Cerebellar cortex (tissue), 1 donor: ENCODE data around the gene GRIA1.
A peak's percentile ranks its signal among the peaks of the same experiment; 100 is the strongest.

Experiments
- DNase-seq: peaks from one replicate; pipeline ENCODE4 v3.0.0-alpha.2; 2015; ENCODE audit warnings: low spot score

GRIA1 gene

DNA sequence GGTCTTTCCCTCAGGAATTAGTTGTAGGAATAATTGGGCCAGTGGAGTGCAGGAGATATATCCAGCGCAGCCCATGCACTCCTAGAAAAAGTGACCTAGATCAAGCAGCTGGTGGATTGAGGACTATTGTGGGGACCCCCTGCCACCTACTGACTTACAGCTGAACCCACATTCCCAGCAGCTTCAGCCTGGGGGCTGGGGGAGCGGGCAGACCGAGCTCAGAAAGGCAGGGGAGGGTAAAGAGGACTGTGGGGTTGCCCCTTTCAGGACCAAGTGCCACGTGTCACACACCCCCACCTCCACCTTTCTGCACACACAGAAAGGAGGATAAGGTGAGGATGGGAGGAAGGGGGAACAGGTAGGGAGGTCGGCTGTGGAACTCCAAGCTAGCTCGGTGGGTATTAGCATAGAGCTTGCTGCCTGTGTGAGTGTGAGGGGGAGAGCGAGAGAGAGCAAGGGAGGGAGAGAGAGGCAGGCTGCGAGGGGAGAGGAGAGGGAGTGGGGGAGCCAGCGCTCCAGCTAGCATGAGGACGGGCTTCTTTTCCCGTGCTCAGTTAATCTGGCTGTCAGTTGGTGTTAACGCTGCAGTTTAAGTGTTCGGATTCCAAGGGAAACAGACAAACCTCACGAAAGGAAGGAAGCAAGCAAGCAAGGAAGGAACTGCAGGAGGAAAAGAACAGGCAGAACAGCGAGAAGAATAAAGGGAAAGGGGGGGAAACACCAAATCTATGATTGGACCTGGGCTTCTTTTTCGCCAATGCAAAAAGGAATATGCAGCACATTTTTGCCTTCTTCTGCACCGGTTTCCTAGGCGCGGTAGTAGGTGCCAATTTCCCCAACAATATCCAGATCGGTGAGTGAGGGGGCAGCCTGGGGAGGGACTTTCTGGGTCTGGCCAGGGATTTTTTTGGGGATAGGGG, at the start of gene GRIA1:
Gene GRIA1 (plus strand): TSS at position 553 of the 920 bp plus-strand sequence.
- no peak for DNase-seq

DNA sequence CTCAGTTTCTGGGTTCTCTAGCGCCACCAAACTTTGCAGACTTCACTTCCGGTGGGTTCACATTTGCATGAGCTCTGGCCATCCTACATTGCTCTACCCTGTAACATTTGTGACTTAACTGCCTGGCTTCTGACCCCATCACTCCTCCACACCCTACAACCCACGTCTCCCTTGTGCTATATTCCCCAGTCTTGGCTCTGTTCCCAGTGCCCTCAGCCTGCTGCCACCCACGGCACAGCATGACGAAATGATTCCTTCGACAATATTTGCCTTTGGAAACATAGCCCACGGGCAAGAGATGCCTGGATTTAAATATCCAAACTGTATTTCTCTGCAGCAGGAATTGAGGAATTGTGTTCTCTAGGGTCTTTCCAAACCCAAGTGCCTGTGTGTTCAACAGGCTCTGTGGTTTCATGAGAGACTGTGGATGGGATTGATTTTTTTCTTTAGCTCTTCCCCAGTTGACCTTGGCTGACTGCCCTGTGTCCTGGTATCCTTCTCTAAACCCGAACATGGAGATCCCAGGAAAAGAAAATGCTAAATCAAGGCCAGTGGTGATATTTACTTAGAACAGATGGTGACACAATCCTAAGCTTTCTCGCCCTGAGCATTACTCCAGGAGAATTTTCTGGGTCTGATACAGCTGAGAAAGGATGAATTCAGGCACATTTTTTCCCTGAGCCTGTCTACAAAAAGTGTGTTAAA, 44.4 kb upstream of the GRIA1 start:
- DNase-seq = no peak

- DNase-seq = no peak
These were observed 42.9 kb upstream of the GRIA1 start for GRCh38 chr5:153447534-153447933.

- no peak for DNase-seq
These were observed 34.1 kb upstream of the GRIA1 start for GRCh38 chr5:153456354-153456753.

GRCh38 chr5:153456993-153457392, 33.5 kb upstream of the GRIA1 start:
- no peak for DNase-seq

DNA sequence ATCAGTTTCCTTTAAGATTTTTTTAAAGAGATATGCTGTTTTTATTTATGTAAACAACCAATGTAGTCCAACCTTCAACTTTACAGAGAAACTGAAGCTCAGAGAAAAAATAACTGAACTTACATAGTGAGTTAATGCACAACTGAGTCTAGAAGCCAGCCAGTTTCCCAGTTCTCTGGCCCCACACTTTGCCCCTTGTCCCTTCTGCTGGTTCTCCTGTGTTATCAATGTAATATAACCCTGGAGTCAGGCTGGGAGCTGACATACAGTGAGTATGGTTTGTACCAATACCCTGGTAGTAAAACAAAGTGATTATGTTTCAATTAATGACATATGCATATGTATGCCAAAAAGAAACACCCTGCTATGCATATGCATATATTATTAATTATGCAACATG, 32.2 kb upstream of the GRIA1 start:
- no peak for DNase-seq

DNA sequence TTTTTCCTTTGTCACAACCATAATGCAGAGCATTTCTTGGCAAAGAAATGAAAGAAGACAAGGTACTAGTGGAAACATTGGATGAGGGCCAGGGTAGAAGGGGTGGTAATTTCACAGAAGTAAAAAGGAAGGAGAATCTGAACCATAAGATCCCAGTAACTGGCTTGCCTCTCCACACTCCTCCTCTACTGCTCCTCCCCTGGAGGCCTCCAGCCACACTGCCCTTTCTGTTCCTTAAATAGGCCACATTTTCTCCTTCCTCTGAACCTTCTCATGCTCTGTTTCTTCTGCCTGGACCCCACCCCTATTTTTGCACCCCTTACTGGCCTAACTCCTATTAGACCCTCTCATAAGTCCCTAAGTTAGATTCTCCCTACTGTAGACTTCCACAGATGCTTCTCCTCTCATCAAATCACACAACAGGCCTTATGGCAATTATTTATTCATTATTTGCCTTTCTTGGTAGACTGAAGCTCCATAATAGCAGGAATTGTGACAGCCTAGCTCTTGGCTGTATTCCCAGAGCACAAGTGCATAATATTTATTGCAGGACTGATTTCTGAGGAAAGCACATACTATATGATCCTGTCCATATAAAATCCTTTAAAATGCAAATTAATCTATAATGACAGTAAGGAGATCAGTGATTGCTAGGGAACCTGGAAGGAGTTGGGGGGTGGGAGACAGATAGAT, 31.3 kb upstream of the GRIA1 start:
- no peak for DNase-seq

DNA sequence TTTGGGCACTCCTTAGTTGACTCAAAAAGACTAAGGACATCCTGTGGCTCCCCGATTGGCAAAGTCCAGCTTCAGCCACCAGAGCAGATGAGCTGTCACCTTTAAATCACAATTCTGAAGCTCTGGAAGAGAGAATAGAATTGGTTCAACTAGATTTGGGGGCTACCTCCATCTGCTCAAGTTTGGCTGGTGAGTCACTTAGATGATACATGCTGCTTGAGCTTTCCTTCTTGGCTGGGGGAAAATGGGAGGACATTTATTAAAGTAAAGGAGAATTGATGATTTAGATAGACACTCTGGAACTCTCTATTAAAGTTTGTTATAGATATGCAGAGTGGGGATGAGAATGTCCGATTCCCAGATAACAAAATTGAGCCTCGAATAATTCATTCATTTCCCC, 30.0 kb upstream of the GRIA1 start:
- no peak for DNase-seq

GRCh38 chr5:153461341-153461740, 29.1 kb upstream of the GRIA1 start:
- no peak for DNase-seq

GRCh38 chr5:153463806-153464205, 26.7 kb upstream of the GRIA1 start:
- no peak for DNase-seq

DNA sequence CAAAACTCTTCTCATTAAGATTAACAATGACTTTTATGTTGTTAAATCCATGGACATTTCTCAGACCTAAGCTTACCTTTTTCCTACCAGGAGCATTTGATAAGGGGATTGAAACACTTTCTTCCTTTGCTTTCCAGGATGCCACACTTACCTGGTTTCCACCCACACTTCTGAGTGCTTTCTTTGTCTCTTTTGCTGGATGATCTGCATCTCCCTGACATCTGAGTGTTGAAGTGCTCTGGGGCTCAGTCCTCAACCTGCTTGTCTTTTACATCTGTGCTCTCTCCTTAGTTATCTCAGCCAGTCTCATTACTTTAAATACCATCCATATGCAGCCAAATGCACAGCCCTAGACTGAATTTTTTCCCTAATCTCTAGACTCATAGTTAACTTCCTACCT, 22.9 kb upstream of the GRIA1 start:
- DNase-seq = no peak

DNA sequence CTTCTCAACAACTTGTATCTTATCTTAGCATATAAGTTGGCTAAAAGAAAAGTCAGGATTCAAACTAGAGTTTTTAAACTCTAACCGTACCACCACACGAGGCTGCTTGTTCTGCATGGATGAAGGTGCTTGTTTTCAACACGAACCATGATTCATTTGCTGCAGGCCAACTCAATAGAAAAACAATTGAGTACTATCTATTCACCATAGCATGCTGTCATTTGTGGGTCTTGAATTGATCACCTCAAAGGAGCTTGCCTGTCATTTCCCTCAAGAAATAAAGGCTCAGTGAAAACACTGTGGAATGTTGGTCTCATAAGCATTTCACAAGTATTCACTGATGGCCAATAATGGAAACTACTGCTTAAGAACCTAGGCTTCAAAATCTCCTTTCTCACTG, 21.0 kb upstream of the GRIA1 start:
- DNase-seq = no peak

- no peak for DNase-seq
These were observed 19.7 kb upstream of the GRIA1 start for GRCh38 chr5:153470736-153471135.

DNA sequence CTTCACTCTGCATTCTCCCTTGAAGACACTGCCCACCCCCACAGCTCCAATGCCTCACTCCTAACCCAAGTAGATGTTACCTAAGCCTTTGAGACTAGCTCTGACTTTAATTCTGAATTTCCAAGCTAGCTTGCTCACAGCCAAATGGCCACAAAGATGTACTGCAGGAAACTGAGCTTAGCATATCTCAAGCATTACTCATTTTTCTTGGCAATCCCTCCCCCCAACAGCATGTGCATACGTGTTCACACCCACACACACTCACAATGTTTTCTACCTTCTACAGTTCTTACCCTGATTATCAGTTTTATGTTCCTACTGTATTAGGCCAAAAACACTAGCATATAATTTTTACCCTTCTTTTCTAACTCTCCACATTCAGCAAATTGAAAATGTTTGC, 13.7 kb upstream of the GRIA1 start:
- no peak for DNase-seq

DNA sequence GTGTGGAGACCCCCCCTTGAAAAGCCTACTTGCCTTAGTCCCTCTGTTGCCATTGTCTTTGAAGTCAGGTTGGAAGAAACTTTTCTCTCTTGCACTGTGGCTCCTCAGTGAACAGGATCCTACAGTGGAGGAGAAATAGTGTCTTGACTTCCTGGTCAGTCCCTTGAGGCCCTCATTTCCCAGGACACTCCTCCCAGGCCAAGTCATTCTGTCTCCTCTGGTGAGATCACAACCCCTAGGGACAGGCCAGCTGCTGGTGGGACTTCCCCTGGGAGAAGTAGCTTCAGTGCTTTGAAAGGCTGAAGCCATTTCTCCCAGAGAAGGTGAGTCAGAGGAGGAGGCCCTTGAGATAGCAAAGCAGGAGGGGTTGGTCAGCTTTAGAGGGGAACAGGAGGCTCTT, 10.1 kb upstream of the GRIA1 start:
- DNase-seq = no peak

DNA sequence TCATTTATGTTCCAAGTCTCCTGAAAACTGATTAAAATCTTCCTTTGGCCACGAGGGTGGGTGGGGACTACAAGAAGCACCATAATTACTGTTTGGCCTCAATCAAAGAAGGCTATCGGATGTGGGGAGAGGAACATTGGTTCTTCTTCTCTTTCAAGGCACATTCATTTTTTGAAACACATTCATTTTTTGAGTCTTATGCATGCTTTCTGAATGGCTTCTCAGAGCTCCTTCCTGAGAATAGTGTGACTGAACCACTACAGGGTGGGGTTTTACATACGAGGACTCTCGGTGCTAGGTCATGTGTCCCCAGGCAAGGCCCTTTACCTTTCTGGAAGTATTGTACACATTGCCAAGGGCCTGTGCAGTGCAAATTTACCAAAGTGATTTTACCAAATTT, 7.0 kb upstream of the GRIA1 start:
- DNase-seq = no peak

DNA sequence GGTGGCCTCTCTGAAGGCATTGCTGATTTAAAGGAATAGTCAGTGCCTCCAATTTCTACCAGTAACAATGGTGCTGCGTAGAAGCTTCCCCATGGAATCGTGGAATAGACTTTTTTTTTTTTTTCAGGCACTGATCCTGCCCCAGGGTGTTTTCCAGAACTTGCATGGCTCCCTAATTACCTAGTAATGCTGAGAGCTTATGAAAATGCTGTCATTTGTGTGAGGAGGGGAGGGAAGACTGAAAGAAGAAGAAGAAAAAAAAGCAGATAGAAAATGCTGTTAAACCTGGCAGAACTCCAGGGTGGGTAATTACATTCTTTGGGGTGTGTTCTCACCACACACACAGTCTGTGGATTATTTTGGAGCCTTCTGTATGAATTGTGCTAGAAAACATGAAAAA, 4.8 kb upstream of the GRIA1 start:
- DNase-seq = no peak

DNA sequence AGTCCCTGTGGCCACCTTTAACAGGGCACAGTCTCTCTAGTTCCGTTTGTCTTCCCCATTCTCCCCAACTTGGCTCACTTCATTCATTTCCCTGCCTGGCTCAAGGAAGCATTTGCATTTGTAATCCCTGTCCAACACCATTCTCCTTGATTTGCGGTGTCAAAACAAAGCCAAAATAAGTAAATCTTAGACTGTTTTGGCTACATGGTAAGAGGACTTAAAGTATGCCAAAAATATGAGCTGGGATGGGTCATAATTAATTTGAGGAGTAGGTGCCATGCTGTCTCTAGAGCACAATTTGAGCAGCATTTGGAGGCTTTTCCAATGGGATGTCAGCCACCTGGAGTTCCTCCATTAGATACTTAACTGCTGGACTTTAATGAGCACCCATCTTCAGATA, 3.7 kb upstream of the GRIA1 start:
- no peak for DNase-seq

- DNase-seq = no peak
These were observed 859 bp upstream of the GRIA1 start for GRCh38 chr5:153489611-153490010.

DNA sequence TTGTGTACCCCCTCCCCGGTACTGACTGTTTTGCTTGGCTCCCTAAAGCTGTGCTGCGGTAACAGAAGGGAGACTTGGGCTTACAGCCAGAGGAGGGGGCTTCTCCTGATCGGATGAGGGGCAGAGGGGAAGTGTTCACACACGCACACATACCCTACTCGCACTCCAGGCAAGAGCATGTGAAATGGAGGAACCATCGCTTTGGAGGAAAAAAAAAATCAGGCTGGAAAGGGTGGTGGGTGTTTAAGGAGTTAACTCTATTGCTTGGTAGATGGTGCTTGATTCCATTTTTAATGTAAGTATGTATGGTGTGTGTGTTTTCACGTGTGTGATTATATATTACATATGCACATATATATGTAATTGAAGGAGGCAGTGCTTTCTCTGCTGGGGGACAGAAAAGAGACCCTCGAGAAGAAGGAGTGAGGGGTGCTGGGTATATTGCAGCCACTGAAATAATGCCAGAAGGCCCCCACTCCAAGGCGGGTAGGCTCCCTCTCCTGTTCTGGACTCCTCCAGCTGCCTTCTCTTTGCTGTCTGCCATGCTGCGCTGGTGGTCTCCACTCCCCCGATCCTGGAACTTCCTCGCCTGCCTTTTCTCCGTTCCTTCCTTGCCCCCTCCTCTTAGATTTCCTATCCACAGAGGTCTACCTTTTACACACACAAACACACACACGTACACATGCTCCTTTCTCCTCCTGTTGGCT, 721 bp downstream of the GRIA1 start:
- no peak for DNase-seq

DNA sequence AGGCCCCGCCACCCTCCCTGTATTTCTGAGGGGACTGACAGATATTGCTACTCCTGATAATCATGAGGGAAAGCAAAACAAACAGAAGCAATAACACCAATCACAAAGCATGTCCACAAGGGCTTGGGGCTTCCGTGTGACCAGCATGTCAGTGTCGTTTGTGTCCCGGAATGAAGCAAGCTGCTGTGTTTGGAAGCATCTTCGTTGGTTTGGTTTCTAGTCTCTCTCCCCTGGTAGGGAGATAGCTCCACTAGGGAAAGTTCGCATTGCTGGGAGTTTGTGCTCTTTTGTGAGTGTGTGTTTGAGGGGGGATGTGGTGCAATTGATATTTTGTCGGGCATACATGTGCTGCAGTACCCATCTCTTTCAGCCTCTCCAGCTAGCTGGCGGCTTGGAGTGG, 1.4 kb downstream of the GRIA1 start:
- no peak for DNase-seq

- DNase-seq = peak; percentile 23
These were observed 6.4 kb downstream of the GRIA1 start for GRCh38 chr5:153496835-153497234.
